Hippocampal formation (tissue), 2 donors: Measurements from ENCODE around the gene LRRIQ1.

ENCODE experiments used
- DNase-seq, 2 donors: peaks; one replicate each; lab custom pipeline; 2025; lab: John Stamatoyannopoulos, UW

Gene LRRIQ1

GRCh38 chr12:85060916-85061315, 24.8 kb downstream of the LRRIQ1 start:
- DNase-seq = no peak

DNA sequence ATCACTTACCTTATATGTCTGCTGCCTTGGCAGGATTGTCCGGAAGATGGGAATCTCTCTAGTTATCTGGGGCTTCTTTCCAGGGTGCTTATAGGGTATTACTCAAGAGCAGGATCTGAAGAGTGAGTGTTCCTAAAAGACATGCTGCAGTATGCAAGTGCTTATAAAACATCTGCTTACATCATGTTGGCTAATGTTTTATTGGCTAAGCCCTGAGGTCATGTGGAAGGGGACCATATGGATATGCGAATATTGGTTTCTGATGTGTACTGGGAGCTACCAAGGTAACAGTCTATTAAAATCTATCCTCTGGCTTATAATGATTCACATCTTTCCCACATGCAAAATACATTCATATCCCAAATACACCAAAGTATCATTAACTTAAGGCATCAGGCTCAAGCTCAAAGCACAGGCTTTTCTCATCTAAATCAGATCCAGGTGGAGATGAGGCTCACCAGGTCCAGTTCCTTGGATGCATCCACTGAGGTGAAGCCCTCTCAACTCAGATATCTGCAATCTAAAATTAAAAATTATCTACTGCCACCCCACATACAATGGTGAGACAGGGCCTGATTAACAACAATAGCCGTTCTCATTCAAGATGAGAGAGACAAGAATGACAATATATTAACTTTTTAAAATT, 29.8 kb downstream of the LRRIQ1 start:
- DNase-seq = no peak

DNA sequence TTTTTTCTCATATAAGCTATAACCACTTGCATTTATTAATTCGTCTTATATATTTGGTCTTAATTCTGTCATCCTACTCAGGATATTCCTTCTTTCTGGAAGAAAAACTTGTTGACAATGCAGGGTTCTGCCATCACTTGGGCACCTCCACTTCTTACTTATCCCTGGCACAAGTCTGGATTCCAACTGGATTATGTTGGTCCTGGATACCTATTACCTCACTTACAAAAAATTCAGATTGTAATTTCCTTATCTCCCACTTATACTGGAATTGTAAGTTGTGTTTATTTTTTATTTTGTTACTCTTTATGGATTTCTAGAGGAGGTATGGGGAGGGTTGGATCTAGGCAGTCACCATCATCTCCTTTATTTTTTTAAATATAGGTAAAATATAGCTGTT, 36.7 kb downstream of the LRRIQ1 start:
- no peak for DNase-seq

DNA sequence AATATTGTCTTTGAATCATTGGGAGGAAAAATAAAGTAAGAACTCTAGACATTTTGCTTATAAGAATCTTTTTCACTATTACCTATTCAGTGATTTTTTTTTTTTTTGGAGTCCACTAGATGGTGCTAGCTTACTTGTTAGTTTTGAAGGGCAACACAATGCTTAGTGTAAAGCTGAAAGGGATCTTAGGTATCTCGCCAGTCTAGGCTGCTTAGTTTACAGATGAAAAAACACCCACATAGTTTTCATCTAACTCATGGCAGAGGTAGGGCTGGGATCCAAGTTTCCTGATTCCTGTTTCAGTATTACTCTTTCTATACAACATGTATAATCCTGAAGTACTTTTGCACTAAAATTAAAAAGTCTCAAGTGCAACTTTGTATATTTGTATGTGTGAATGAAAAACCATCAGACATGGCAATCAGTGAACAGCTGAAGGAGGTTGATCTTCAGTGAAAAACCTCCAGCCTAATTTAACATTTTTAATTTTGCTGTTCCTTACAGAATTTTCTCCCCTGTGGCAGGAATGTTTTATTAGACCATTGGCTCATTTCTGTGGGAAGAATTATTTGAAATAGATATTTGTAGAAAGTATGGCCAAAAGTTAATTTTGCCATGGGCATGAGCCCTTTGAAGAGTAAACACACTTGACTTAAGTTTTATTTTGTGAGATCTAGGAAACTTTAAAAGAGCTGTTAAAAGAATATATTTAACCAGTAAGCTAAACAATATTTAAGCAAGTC, 40.7 kb downstream of the LRRIQ1 start:
- DNase-seq = peak in 1 of 2 donors; percentile 71

- no peak for DNase-seq
Measured at GRCh38 chr12:85085066-85085465, 48.9 kb downstream of the LRRIQ1 start.

DNA sequence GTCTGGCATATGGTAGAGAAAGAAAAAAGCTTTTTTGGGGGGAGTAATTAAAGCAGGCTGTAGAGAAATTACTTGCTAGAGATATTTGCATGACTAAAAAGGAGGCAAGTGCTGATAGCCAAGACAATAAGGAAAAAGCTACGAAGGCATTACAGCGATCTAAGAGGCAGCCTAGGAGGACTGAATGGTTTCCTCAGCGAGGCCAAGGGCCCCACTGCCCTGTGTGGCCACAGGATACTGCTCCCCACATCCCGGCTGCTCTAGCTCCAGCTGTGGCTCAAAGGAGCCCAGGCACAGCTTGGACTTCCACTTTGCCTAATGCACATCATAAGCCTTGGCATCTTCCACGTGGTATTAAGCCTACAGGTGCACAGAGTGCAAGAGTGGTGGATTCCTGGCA, 53.6 kb downstream of the LRRIQ1 start:
- DNase-seq = no peak

DNA sequence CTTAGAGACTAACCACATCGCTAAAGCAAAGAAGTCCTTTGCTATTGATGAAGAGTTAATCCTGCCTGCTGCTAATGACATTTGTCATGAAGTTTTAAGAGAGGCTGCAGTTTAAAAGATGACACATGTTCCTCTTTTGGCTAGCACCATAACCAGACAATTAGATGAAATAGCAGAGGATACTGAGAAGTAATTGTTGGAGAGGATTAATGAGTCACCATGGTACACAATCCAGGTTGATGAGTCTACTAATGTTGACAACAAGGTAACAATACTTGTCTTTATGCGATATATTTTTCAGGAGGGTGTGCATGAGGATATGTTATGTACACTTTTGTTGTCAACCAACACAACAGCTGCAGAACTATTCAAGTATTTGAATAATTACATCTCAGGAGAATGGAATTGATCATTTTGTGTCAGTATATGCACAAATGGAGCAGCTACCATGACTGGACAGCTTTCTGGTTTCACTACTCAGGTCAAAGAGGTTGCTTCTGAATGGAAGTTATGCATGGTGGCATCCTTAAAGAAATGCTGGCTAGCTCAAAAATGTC, 56.7 kb downstream of the LRRIQ1 start:
- no peak for DNase-seq

GRCh38 chr12:85095501-85095900, 59.4 kb downstream of the LRRIQ1 start:
- no peak for DNase-seq

DNA sequence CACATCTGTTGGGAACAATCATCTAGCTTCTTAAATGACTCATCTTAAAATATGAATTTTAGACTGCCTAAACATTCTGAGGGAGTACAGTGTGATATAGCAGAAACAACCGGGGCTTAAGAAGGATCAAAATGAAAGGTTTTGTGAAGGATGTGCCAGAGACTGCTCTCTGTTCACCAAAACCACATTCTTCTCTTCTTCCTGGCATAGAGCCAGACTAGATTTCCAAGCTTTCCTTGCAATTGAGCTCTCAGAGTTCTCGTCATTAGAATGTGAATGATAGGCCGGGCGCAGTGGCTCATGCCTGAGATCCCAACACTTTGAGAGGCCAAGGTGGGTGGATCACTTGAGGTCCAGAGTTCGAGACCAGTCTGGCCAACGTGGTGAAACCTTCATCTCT, 94.5 kb downstream of the LRRIQ1 start:
- DNase-seq = no peak

GRCh38 chr12:85138833-85139232, 102.7 kb downstream of the LRRIQ1 start:
- no peak for DNase-seq

- no peak for DNase-seq
Measured at GRCh38 chr12:85147331-85147730, 111.2 kb downstream of the LRRIQ1 start.

DNA sequence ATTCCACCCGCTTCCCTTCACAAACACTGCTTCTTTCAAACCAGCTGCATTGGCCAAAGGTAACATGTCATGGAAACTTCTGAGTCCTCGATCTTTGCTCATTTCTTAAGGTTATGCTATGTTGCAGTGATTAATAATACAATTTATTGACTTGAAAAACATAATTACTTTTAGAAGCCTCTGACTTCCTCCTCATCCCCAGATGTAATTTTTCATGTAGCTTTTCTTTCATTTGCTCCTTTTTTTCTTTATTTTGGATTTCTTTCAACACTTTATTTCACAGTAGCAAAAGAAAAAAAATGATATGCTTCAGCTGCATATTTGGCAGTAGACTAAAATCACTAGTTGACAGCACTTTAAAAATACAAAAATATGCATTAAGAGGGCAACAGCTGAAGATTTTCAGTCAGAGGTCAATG, 116.2 kb downstream of the LRRIQ1 start:
- no peak for DNase-seq

DNA sequence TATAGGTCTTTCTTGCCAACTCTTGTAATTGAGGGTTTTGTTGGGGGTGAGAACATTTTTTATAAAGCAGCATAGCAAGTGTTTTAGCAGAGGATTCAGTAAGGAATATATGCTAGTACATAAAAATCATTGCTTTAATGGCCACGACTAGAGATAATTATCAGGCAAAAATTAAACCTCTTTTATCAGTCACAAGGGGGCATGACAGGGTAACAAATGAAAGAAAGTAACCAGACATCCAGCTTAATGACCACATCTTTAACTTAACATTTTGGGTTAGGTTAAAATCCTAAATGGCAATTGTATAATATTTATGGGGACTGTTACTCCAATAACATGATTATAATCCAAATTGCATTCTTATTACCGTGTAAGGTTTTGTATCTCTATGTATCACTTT, 119.6 kb downstream of the LRRIQ1 start:
- DNase-seq = no peak

GRCh38 chr12:85156569-85156968, 120.4 kb downstream of the LRRIQ1 start:
- DNase-seq = no peak

DNA sequence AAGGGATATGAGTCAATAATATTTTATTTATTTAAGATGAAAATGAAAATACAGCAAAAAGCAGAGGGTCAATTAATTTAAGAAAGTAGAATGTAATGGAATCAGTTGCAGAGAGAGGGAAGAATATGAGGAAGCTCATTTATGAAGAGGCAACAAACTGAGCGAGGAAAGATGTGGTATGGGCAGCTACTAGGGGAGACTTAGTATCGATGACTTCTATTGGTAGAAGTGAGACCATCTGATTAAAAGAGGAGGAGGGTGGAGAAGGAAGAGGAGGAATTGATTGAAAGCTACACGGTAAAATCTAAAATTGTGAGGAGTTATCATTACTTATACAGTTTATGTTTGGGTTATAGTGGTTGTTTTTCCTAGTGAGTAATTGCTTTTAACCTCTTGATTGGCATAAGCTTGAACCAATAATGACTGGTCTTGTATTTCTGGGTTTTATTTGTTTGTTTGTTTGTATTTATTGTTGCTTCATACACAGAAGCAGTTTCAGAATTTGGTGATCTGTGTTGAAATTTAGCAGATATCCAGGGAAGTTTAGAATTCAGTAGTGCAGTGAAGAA, 121.0 kb downstream of the LRRIQ1 start:
- no peak for DNase-seq

DNA sequence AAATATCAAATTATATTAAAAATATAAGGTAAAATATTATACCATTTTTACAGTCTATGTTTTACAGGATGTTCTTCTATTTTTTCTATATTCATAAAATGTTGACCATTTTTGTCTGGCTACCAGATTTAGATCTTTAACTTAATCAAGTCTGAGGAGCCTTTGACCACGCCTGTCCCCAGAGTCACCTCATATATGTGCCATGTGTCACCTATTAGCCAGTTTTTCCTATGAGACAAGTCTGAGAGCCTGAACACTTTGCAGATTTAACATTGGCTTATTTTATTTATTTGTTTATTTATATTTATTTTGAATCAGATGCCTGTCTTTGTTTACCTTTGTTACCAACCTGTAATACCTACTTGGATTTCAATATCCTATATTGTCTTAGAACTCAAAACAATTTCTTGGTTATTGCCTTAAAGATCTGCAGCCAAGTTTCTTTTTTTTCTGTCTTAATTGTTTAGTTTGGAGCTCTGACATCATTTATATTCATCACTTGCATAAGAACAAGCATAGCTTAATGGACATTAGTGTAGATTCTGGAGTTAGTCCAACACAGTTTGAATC, 127.7 kb downstream of the LRRIQ1 start:
- no peak for DNase-seq

DNA sequence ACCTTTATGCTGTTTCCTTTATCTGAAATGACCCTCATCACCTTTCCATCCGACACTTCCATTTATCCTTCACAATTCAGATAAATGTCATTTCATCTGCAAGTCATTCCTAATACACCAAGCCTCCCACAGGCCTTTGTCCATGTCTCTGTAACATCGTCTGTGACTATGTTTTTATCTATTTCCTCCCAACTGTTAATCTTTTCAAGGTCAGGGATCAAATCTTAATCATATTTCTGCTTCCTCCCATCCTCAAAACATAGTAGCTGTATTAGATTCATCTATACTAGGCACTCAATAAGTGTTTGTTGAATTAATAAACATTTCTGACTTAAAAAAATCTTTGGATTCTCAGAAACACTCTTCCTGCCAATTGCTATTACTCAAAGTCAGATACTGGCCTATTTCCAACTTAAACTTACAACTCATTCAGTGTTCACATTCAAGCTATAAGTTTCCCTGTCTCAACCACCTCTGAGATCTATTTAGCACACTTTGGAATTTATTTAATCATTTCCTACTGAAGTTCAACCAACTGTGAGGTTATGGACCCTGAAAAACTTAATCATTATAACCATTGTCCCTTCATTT, 143.6 kb downstream of the LRRIQ1 start:
- DNase-seq = no peak

- no peak for DNase-seq
Measured at GRCh38 chr12:85182699-85183098, 146.5 kb downstream of the LRRIQ1 start.

- no peak for DNase-seq
Measured at GRCh38 chr12:85183855-85184254, 147.7 kb downstream of the LRRIQ1 start.

DNA sequence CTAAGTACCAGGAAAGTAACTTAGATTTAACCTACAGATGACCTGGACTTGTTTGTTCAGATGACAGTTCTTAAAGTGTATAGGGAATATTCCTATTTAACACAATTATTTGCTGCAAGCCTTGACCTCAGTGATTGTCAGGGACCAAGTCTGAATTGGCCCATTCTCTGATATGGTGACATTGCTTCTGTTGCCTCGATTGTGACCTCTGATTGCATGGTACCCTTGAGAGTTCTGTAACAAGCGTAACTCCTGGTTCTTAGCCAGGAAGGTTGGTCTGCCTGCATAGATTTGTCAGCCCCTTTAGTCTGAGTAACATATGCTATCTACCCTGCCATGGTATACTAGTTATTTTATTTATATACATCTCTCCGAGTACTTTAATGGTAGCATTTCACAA, 150.1 kb downstream of the LRRIQ1 start:
- no peak for DNase-seq

DNA sequence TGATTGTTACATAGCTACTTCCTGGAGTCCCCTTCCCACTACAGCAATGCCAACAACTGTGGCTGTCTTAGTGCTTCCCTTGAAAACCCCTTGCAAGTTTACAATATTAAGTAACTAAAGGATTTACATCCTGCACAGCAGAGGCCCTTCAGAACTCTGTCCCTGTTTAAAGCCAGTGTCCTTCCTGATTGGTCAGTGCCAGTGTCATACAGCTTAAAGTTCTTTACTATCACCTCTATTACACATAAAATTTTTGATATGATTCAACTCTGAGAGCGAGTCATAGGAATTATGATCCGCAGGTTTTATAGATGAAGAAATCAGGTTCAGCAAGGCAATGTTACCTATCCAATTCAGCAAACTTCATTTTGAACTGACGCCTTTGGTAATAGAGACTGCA, 152.5 kb downstream of the LRRIQ1 start:
- DNase-seq = no peak

DNA sequence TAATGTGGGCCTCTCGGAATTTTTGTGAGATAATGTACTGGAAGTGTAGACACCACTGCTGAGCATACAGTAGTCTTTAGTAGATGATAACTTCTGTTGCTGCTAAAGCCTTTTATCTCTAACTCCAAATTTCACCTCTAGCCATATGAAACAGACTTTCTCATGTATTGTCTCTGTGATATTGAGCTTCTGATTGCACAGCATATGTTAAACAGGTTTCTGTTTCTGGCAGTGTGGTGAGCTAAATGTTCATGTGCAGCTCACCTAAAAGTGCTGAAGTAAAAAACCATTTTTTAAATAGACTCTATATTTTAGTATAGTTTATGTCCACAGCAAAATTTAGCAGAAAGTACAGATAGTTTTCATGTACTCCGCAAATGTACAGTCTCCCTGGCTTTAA, 154.6 kb downstream of the LRRIQ1 start:
- DNase-seq = no peak
